IPS DF 4.7 (cell line): ENCODE measurements around the gene MICAL2.

Experiments
- DNase-seq: peaks from one replicate; pipeline ENCODE4 v3.0.0-alpha.2; 2013; ENCODE audit warnings: low spot score; ENCODE audit errors: extremely low read depth

Gene MICAL2

DNA sequence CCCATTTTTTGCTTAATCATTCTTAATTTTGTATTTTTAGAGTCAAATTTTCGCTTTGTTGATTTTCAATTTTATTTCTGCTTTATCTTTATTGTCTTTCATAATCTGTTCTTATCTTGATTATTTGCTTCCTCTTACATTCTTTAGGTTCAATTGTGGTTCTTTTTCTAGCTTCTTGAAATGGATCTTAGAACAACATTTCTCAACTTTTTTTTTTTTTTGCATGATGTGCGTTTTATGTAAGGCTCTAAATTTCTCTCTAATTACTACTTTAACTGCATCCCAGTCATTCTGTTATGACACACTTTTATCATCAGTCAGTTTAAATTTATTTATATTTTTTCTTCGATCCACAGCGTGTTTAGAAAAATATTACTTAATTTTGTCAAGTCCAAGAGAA is 201.7 kb downstream of the MICAL2 start:
- no peak for DNase-seq
